Mammary epithelial cell (primary cell): ENCODE data around the gene CNTN4.

Experiments used
- CTCF ChIP-seq, 2 donors: IDR thresholded peaks in 1 of 2; conservative IDR thresholded peaks in 1 of 2; 2 replicates each; pipeline ENCODE4 v1.5.1; 2011 to 2012; ENCODE audit warnings: inconsistent platforms in 2 of 2, low read length in 2 of 2, mild to moderate bottlenecking in 2 of 2, control low read depth in 1 of 2, low read depth in 1 of 2; ENCODE audit not compliant: insufficient read depth in 1 of 2; ENCODE audit errors: extremely low read depth in 1 of 2
- EZH2 ChIP-seq: IDR thresholded peaks from 2 replicates; pipeline ENCODE4 v1.6.1; 2012; ENCODE audit warnings: low read length, inconsistent platforms, borderline replicate concordance

GRCh38 chr3:2311022-2311421, 212.4 kb downstream of the CNTN4 start:
- TF ChIP-seq CTCF (conservative IDR thresholded peaks at IDR 0.05 in 1 of 2, IDR thresholded peaks at IDR 0.05 in 1 of 2; ENCODE audit: extremely low read depth in 1 of 2, insufficient read depth in 1 of 2, low read depth in 1 of 2, low read length in 2 of 2) (no peak), EZH2 (no peak)
